Type B pancreatic cell (in vitro differentiated cells): Measurements from ENCODE around the gene CRYAB. TPM values are rescaled to one million over a fixed set of nuclear protein-coding genes. Genes with fewer than 3 reads are reported as not detected.

Source experiments
- DNase-seq: peaks from one replicate; pipeline ENCODE4 v3.0.0; 2021; ENCODE audit warnings: mixed read lengths; ENCODE audit not compliant: unreplicated experiment; ENCODE audit errors: extremely low spot score
- H3K27ac Mint-ChIP-seq: 2 replicates; pipeline ENCODE4 v1.8.0; 2021; ENCODE audit warnings: mild to moderate bottlenecking, mixed read lengths
- H3K27me3 Mint-ChIP-seq: 2 replicates; pipeline ENCODE4 v1.8.0; 2021; ENCODE audit warnings: mixed read lengths
- H3K36me3 Mint-ChIP-seq: 2 replicates; pipeline ENCODE4 v1.8.0; 2021; ENCODE audit warnings: mixed read lengths
- H3K4me1 Mint-ChIP-seq: one replicate; pipeline ENCODE4 v1.8.0; 2021; ENCODE audit warnings: mixed read lengths; ENCODE audit not compliant: unreplicated experiment
- H3K4me3 Mint-ChIP-seq: 2 replicates; pipeline ENCODE4 v1.8.0; 2021; ENCODE audit warnings: mild to moderate bottlenecking, mixed read lengths
- H3K9me3 Mint-ChIP-seq: 2 replicates; pipeline ENCODE4 v1.8.0; 2021; ENCODE audit warnings: mixed read lengths
- long read RNA-seq: library from polyadenylated mRNA; unstranded; transcript quantifications from one replicate; pipeline ENCODE4 v2.0.0, GENCODE V29; 2020
- total RNA-seq: library from RNA; stranded (reverse); gene quantifications from 2 replicates; pipeline ENCODE4 v1.2.1, GENCODE V29; 2021; ENCODE audit warnings: low replicate concordance
- TF ChIP-seq, protein P1 (sequence below): fragments of 200-600 bp; sonication (generic); conservative IDR thresholded peaks from 2 replicates; pipeline ENCODE4 v1.5.0; 2021; ENCODE audit warnings: antibody characterized with exemption, mild to moderate bottlenecking

The CRYAB gene, protein sequence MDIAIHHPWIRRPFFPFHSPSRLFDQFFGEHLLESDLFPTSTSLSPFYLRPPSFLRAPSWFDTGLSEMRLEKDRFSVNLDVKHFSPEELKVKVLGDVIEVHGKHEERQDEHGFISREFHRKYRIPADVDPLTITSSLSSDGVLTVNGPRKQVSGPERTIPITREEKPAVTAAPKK
- 0.48 TPM in 1 of 2 replicates, not detected in the other for total RNA-seq
- long read RNA-seq, partial matches to known transcripts, result 0 of 1 reads
- long read RNA-seq, other reads (novel, unspliced or antisense), result 1 of 1 reads

DNA sequence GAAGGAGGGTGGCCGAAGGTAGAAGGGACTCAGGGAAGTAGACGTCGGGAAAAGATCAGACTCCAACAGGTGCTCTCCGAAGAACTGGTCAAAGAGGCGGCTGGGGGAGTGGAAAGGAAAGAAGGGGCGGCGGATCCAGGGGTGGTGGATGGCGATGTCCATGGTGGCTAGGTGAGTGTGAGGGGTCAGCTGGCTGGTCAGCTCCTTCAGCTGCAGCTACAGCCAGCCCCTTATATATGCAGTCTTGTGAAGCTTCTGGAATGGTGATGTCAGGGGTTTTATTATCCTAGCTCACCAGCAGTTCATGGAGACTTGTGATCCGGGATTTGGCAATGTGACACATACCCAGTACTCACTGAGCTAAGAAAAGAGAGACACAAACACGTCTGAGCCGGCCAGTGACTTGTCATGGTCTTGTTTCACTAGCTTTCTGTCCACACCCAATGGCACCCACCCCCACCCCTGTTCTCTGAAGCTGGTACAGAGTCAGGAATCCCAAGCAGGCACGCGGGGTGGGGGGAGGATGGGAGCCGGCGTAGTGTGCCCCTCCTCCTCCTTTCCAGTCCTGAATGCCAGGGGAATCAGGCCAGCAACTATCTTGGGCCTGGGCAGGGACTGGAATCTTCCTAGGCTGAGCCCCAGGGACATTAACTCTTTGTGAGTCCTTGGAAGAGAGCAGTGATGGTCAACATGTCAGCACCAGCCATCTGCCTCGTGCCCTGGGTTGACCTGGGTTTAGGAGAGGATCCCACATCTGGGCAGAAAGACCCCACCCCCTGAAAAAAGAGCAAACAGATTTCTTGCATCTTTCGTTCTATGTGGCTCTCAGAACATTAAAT is at the start of gene CRYAB:
CRYAB (minus strand) TSS at position 208 of the 839 bp plus-strand sequence; CDS start at position 162, 46 bp downstream.
- Mint-ChIP-seq H3K4me1 (peaks cover 22% of the 10 kb centered on the region), H3K27me3 (peaks cover 4% of the 10 kb centered on the region), H3K27ac (peak within 1 kb of the TSS; percentile 46), H3K36me3 (no peaks in the 10 kb centered on the region), H3K9me3 (no peaks in the 10 kb centered on the region), H3K4me3 (no peak within 1 kb of the TSS)
- TF ChIP-seq, protein P1, sequence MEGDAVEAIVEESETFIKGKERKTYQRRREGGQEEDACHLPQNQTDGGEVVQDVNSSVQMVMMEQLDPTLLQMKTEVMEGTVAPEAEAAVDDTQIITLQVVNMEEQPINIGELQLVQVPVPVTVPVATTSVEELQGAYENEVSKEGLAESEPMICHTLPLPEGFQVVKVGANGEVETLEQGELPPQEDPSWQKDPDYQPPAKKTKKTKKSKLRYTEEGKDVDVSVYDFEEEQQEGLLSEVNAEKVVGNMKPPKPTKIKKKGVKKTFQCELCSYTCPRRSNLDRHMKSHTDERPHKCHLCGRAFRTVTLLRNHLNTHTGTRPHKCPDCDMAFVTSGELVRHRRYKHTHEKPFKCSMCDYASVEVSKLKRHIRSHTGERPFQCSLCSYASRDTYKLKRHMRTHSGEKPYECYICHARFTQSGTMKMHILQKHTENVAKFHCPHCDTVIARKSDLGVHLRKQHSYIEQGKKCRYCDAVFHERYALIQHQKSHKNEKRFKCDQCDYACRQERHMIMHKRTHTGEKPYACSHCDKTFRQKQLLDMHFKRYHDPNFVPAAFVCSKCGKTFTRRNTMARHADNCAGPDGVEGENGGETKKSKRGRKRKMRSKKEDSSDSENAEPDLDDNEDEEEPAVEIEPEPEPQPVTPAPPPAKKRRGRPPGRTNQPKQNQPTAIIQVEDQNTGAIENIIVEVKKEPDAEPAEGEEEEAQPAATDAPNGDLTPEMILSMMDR, result no peak
- DNase-seq, result no peak

DNA sequence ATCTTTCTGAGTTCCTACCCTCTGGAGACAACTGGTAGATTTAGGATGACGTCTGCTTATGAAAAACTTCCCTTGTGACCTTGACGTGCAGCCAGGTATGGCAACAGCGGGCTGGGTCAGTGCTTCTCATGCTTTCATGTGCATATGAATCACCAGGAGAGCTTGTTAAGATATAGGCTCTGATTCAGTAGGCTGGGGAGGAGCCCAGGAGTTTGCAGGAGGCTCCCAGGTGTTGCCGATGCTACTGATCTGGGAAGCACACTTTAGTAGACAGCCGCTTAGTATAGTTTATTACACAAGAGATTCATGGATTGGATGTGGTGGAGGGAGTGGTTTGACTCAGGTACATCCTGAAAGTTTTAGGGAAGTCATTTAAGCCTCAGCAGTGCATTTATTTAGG is 49.3 kb upstream of the CRYAB start:
- TF ChIP-seq, protein P1, result no peak
- Mint-ChIP-seq H3K4me3 (no peak overlapping the region), H3K36me3 (peaks cover 5% of the 10 kb centered on the region), H3K27ac (peak overlapping the region; percentile 78), H3K9me3 (no peaks in the 10 kb centered on the region), H3K4me1 (peaks cover 10% of the 10 kb centered on the region), H3K27me3 (no peaks in the 10 kb centered on the region)
- DNase-seq, result no peak

DNA sequence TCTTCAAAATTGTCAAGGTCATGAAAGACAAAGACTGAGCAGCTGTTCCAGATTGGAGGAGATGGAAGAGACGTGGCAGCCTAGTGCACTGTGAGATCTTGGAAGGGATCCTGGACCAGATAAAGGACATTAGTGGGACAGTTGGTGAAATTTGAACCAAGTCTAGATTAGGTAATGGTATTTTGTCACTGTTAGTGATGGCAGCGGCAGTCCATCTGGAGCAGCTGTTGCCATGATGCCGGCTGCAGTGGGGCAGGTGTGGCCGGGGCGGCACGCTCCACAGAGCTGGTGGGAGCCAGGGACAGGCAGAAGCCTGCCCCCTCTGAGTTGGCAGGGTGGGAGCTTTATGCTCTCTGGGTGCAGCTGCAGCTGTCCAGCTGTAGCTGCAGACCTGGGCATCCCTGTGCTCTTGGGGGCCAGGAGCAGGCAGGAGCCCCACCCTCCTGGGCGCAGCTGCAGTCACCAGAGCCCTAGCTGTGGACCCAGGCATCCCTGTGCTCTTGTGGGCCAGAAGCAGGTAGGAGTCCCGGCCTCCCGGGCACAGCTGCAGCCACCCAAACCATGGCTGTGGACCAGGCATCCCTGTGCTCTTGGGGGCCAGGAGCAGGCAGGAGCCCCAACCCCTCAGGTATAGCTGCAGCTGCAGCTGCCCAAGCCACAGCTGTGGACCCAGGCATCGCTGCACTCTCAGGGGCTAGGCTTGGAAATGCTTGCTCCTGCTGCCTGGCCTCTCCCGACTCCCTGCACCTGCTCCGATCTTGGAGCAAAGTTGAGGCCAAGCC is 46.3 kb upstream of the CRYAB start:
- Mint-ChIP-seq H3K27ac (no peak overlapping the region), H3K4me3 (no peak overlapping the region)

DNA sequence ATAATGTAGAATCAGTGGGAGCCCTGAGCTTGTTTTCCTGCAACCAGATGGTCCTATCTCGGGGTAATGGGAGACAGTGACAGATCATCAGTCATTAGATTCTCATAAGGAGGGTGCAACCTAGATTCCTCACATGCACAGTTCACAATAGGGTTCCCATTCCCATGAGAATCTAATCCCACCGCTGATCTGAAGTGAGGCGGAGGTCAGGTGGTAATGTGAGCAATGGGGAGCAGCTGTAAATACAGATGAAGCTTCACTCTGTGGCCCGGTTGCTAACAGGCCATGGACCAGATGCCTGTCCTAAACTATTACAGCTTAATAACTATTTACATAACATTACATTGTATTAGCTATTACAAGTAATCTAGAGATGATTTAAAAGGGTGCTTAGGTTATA is 42.6 kb upstream of the CRYAB start:
- Mint-ChIP-seq H3K9me3 (no peaks in the 10 kb centered on the region), H3K36me3 (peaks cover 12% of the 10 kb centered on the region), H3K4me1 (no peaks in the 10 kb centered on the region), H3K27ac (no peak overlapping the region), H3K27me3 (no peaks in the 10 kb centered on the region), H3K4me3 (no peak overlapping the region)
- TF ChIP-seq, protein P1, result no peak
- no peak for DNase-seq

More for the DNA sequence above, 46.3 kb upstream of the CRYAB start:
- Mint-ChIP-seq H3K9me3 (no peaks in the 10 kb centered on the region), H3K27me3 (no peaks in the 10 kb centered on the region), H3K4me1 (peaks cover 10% of the 10 kb centered on the region), H3K36me3 (peaks cover 5% of the 10 kb centered on the region)
- DNase-seq, result no peak
- TF ChIP-seq, protein P1, result no peak

DNA sequence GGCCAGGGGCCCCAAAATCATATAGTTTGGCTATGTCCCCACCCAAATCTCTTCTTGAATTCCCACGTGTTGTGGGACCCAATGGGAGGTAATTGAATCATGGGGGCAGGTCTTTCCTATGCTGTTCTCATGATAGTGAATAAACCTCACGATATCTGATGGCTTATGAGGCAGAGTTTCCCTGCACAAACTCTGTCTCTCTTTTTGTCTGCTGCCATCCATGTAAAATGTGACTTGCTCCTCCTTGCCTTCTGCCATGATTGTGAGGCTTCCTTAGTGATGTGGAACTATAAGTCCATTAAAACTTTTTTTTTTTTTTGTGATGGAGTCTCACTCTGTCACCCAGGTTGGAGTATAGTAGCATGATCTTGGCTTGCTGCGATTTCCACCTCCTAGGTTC is 40.0 kb upstream of the CRYAB start:
- TF ChIP-seq, protein P1, result no peak
- H3K9me3 Mint-ChIP-seq, result no peaks in the 10 kb centered on the region
- no peak for DNase-seq

More for the DNA sequence above, 40.0 kb upstream of the CRYAB start:
- Mint-ChIP-seq H3K4me3 (no peak overlapping the region), H3K27me3 (no peaks in the 10 kb centered on the region), H3K27ac (no peak overlapping the region), H3K4me1 (no peaks in the 10 kb centered on the region), H3K36me3 (peaks cover 11% of the 10 kb centered on the region)
